ENCODE data around the gene DAPP1. TPM values are rescaled to one million over a fixed set of nuclear protein-coding genes. Genes with fewer than 3 reads are reported as not detected.

The DAPP1 gene
- total RNA-seq, 8 experiments from 2014 or later: 0.11 to 4.9 (median 0.25) TPM; not detected in 1

- Histone ChIP-seq H3K27ac (peak within 1 kb of the TSS; percentile 72 to 91), H3K4me1 (replicated peaks in 1 of 2) (peaks cover 7 to 18% of the 10 kb centered on the region in 2 donors), H3K4me3 (peak within 1 kb of the TSS; percentile 75 to 94 (median 84))
- in situ Hi-C loops (cut with MboI; ENCODE audit: low pct_unique_long_range_greater_than_20kb in 2 of 9, low sequenced_read_pairs in 9 of 9, unreplicated experiment in 9 of 9): no loop called here
- peak; percentile 97 to 100 (median 99) for ATAC-seq (replicated peaks in 6 of 8)
- 50 to 100% (median 88%) methylated on average over 1 to 2 of the region's 40 CpGs; no CpG with 5 or more reads in 5 of the 10 experiments for WGBS, 10 experiments
Observed at GRCh38 chr4:99894161-99894997, 77.8 kb downstream of the DAPP1 start, which contains the start of gene LAMTOR3. Gene LAMTOR3, minus strand, starts transcription at chr4:99894427. Its CDS starts 464 bp downstream, at chr4:99893963.

GRCh38 chr4:99894998-99895397, 78.4 kb downstream of the DAPP1 start:
- in situ Hi-C loops (cut with MboI; ENCODE audit: low pct_unique_long_range_greater_than_20kb in 2 of 9, low sequenced_read_pairs in 9 of 9, unreplicated experiment in 9 of 9): no loop called here
- Histone ChIP-seq H3K27ac (peak overlapping the region; percentile 69 to 72), H3K4me3 (peak overlapping the region; percentile 75 to 94 (median 84)), H3K4me1 (replicated peaks in 1 of 2) (peaks cover 7 to 18% of the 10 kb centered on the region in 2 donors)
- 80 to 100% (median 90%) methylated on average over 1 to 11 of the region's 16 CpGs; no CpG with 5 or more reads in 1 of the 10 experiments for WGBS, 10 experiments
- no peak for ATAC-seq (replicated peaks in 6 of 8)

GRCh38 chr4:99915449-99915848, 98.8 kb downstream of the DAPP1 start:
- H3K4me3 ChIP-seq: no peak overlapping the region
- ATAC-seq (replicated peaks in 6 of 8): no peak
- in situ Hi-C loops (cut with MboI; ENCODE audit: low pct_unique_long_range_greater_than_20kb in 2 of 9, low sequenced_read_pairs in 9 of 9, unreplicated experiment in 9 of 9): no loop called here
- 69 to 100% (median 95%) methylated on average over 1 to 2 of the region's 2 CpGs; no CpG with 5 or more reads in 1 of the 10 experiments for WGBS, 10 experiments
- H3K27ac ChIP-seq: no peak overlapping the region
- H3K4me1 ChIP-seq (replicated peaks in 1 of 2): no peaks in the 10 kb centered on the region

- no peak overlapping the region for H3K4me3 ChIP-seq
- ATAC-seq (replicated peaks in 6 of 8): no peak
- no peak overlapping the region for H3K27ac ChIP-seq
- 92 to 100% (median 96%) methylated on average over 3 of the region's 3 CpGs for WGBS, 10 experiments
- in situ Hi-C loops (cut with MboI; ENCODE audit: low pct_unique_long_range_greater_than_20kb in 2 of 9, low sequenced_read_pairs in 9 of 9, unreplicated experiment in 9 of 9): no loop called here
- no peaks in the 10 kb centered on the region for H3K4me1 ChIP-seq (replicated peaks in 1 of 2)
Observed at GRCh38 chr4:99917575-99917974, 100.9 kb downstream of the DAPP1 start.

- in situ Hi-C loops (cut with MboI; ENCODE audit: low pct_unique_long_range_greater_than_20kb in 2 of 9, low sequenced_read_pairs in 9 of 9, unreplicated experiment in 9 of 9): no loop called here
- Histone ChIP-seq H3K27ac (no peak overlapping the region), H3K4me3 (no peak overlapping the region), H3K4me1 (replicated peaks in 1 of 2) (no peaks in the 10 kb centered on the region)
- WGBS, 10 experiments: 83 to 100% (median 100%) methylated on average over 1 to 2 of the region's 2 CpGs; no CpG with 5 or more reads in 5 of the 10 experiments
- ATAC-seq (replicated peaks in 6 of 8): no peak
Observed at GRCh38 chr4:99918656-99919055, 102.0 kb downstream of the DAPP1 start.

Other genes starting within 250 kb of the DAPP1 start
- 1 to 10 TPM in 5 of 8 experiments, under 1 TPM in 2, not detected in 1; 0.20 to 2.5 (median 1.7) TPM for gene MTTP, start 242.0 kb upstream of the DAPP1 start, total RNA-seq
- gene C4orf54, start 159.0 kb upstream of the DAPP1 start, total RNA-seq: under 1 TPM; under 0.01 to 0.57 (median 0.18) TPM
- 10 to 100 TPM; 27.7 to 66.8 (median 41.4) TPM for gene LAMTOR3, start 77.6 kb downstream of the DAPP1 start, total RNA-seq
- gene DNAJB14, start 129.8 kb downstream of the DAPP1 start, total RNA-seq: 10 to 100 TPM; 20.4 to 60.4 (median 33.6) TPM
- 100 to 1,000 TPM; 135 to 722 (median 290) TPM for gene H2AZ1, start 133.4 kb downstream of the DAPP1 start, total RNA-seq